ENCODE results near the gene GPRC5A. TPM values are rescaled to one million over a fixed set of nuclear protein-coding genes. Genes with fewer than 3 reads are reported as not detected.

Gene GPRC5A, protein sequence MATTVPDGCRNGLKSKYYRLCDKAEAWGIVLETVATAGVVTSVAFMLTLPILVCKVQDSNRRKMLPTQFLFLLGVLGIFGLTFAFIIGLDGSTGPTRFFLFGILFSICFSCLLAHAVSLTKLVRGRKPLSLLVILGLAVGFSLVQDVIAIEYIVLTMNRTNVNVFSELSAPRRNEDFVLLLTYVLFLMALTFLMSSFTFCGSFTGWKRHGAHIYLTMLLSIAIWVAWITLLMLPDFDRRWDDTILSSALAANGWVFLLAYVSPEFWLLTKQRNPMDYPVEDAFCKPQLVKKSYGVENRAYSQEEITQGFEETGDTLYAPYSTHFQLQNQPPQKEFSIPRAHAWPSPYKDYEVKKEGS
- 15.6 and 25.2 TPM in 2 replicates for total RNA-seq

GRCh38 chr12:12891080-12891880, at the start of gene GPRC5A:
GPRC5A (plus strand) TSS chr12:12891562; CDS start chr12:12908250, 16,688 bp downstream.

GRCh38 chr12:12952036-12952435, 60.7 kb downstream of the GPRC5A start, which contains the start of gene GPRC5D:
GPRC5D (minus strand) TSS chr12:12952170; CDS start chr12:12950384, 1,786 bp downstream.

Other genes with a start within 250 kb of the GPRC5A start
- gene GPR19, start 195.4 kb upstream of the GPRC5A start, total RNA-seq: 0.12 and 0.44 TPM in 2 replicates
- 42.4 and 55.0 TPM in 2 replicates for gene CDKN1B, start 174.2 kb upstream of the GPRC5A start, total RNA-seq
- gene APOLD1, start 105.9 kb upstream of the GPRC5A start, total RNA-seq: 9.0 and 13.2 TPM in 2 replicates
- gene DDX47, start 78.2 kb upstream of the GPRC5A start, total RNA-seq: 67.7 and 86.7 TPM in 2 replicates
- gene GPRC5D, start 60.6 kb downstream of the GPRC5A start, total RNA-seq: not detected in 2 replicates
- gene HEBP1, start 108.7 kb downstream of the GPRC5A start, total RNA-seq: 9.2 and 16.1 TPM in 2 replicates
- gene FAM234B, start 152.8 kb downstream of the GPRC5A start, total RNA-seq: 5.8 and 6.7 TPM in 2 replicates
- gene GSG1, start 212.1 kb downstream of the GPRC5A start, total RNA-seq: 0.12 TPM in 1 of 2 replicates, not detected in the other